HEK293 (cell line): Measurements from ENCODE around the gene MAP3K4.
A peak's percentile ranks its signal among the peaks of the same experiment; 100 is the strongest.

Source experiments
- CTCF ChIA-PET: fragments of 350-600 bp; formaldehyde crosslinking; extraction: SDS; loops from one replicate; lab custom pipeline; 2021; ENCODE audit warnings: antibody characterized with exemption; lab: Yijun Ruan, JAX
- POLR2A ChIA-PET: fragments of 300-600 bp; formaldehyde crosslinking; extraction: SDS; loops from one replicate; lab custom pipeline; 2020; ENCODE audit warnings: antibody characterized with exemption, inconsistent platforms; lab: Yijun Ruan, JAX
- H3K27ac ChIP-seq: fragments of 200-500 bp; sonication (Bioruptor generic); 2 replicates; pipeline ENCODE4 v1.5.1; 2014; ENCODE audit warnings: low read depth, low read length, control low read depth, inconsistent platforms; ENCODE audit errors: extremely low read depth
- H3K36me3 ChIP-seq, 2 experiments: fragments of 200-500 bp in 1 of 2; sonication (Bioruptor generic) in 1 of 2; 1 replicate in 1 of 2; 2 replicates in 1 of 2; pipeline ENCODE4 v1.5.1; 2014 to 2017; ENCODE audit warnings: inconsistent platforms in 2 of 2, low read length in 2 of 2; ENCODE audit not compliant: control insufficient read depth in 2 of 2, insufficient read depth in 1 of 2
- H3K4me1 ChIP-seq: fragments of 200-500 bp; sonication (Bioruptor generic); 2 replicates; pipeline ENCODE4 v1.5.1; 2014; ENCODE audit warnings: mild to moderate bottlenecking, low read length, inconsistent platforms; ENCODE audit not compliant: control insufficient read depth, insufficient read depth
- H3K4me3 ChIP-seq: 2 replicates; pipeline ENCODE4 v1.5.1; 2011; ENCODE audit warnings: low read depth, mild to moderate bottlenecking, control low read depth, low read length, moderate library complexity
- H3K9me3 ChIP-seq: fragments of 200-500 bp; sonication (Bioruptor generic); 2 replicates; pipeline ENCODE4 v1.5.1; 2014; ENCODE audit warnings: low read depth, low read length, inconsistent platforms; ENCODE audit not compliant: control insufficient read depth, insufficient read depth
- ATF2 ChIP-seq: fragments of 450-650 bp; formaldehyde crosslinking; IDR thresholded peaks from 2 replicates; pipeline ENCODE4 v1.5.1; 2016; ENCODE audit warnings: missing biosample characterization, missing genetic modification characterization, low read depth
- FEZF1 ChIP-seq: fragments of 450-650 bp; formaldehyde crosslinking; IDR thresholded peaks from 2 replicates; pipeline ENCODE4 v1.5.1; 2016; ENCODE audit warnings: missing biosample characterization, missing genetic modification characterization
- HOXC10 ChIP-seq: sonication (generic); formaldehyde crosslinking; IDR thresholded peaks from 2 replicates; pipeline ENCODE4 v1.8.1; 2023; ENCODE audit warnings: mild to moderate bottlenecking, missing genetic modification reagents
- HOXD13 ChIP-seq: sonication (generic); formaldehyde crosslinking; IDR thresholded peaks from 2 replicates; pipeline ENCODE4 v1.8.0; 2022; ENCODE audit warnings: missing genetic modification reagents, borderline replicate concordance
- INSM2 ChIP-seq: fragments of 450-650 bp; formaldehyde crosslinking; IDR thresholded peaks from 2 replicates; pipeline ENCODE4 v1.5.1; 2016; ENCODE audit warnings: missing biosample characterization, missing genetic modification characterization
- KLF8 ChIP-seq: fragments of 450-650 bp; formaldehyde crosslinking; IDR thresholded peaks from 2 replicates; pipeline ENCODE4 v1.5.1; 2016; ENCODE audit warnings: missing biosample characterization, missing genetic modification characterization
- MYNN ChIP-seq: fragments of 450-650 bp; formaldehyde crosslinking; IDR thresholded peaks from 2 replicates; pipeline ENCODE4 v1.5.1; 2016; ENCODE audit warnings: missing biosample characterization, missing genetic modification characterization, borderline replicate concordance
- WT1 ChIP-seq: fragments of 450-650 bp; formaldehyde crosslinking; IDR thresholded peaks from 2 replicates; pipeline ENCODE4 v1.5.1; 2016; ENCODE audit warnings: missing biosample characterization, missing genetic modification characterization
- YY2 ChIP-seq: fragments of 450-650 bp; formaldehyde crosslinking; IDR thresholded peaks from 2 replicates; pipeline ENCODE4 v1.5.1; 2016; ENCODE audit warnings: missing biosample characterization, missing genetic modification characterization
- ZBTB11 ChIP-seq: fragments of 450-650 bp; formaldehyde crosslinking; conservative IDR thresholded peaks from 2 replicates; pipeline ENCODE4 v1.5.1; 2016; ENCODE audit warnings: low read depth, missing biosample characterization, missing genetic modification characterization
- ZBTB20 ChIP-seq: fragments of 450-650 bp; formaldehyde crosslinking; IDR thresholded peaks from 2 replicates; pipeline ENCODE4 v1.5.1; 2016; ENCODE audit warnings: missing biosample characterization, missing genetic modification characterization
- ZBTB6 ChIP-seq: fragments of 450-650 bp; formaldehyde crosslinking; IDR thresholded peaks from 2 replicates; pipeline ENCODE4 v1.5.1; 2017; ENCODE audit warnings: missing biosample characterization, missing genetic modification characterization
- ZNF239 ChIP-seq: fragments of 450-650 bp; formaldehyde crosslinking; IDR thresholded peaks from 2 replicates; pipeline ENCODE4 v1.5.1; 2016; ENCODE audit warnings: missing biosample characterization, missing genetic modification characterization
- ZNF366 ChIP-seq: fragments of 450-650 bp; formaldehyde crosslinking; conservative IDR thresholded peaks from 2 replicates; pipeline ENCODE4 v1.5.1; 2016; ENCODE audit warnings: missing biosample characterization, missing genetic modification characterization
- ZNF37A ChIP-seq: fragments of 450-650 bp; IDR thresholded peaks from 2 replicates; pipeline ENCODE4 v1.5.1; 2018; ENCODE audit warnings: missing biosample characterization, missing genetic modification characterization
- ZNF449 ChIP-seq: fragments of 450-650 bp; formaldehyde crosslinking; IDR thresholded peaks from 2 replicates; pipeline ENCODE4 v1.5.1; 2017; ENCODE audit warnings: missing biosample characterization, mild to moderate bottlenecking, missing genetic modification characterization, moderate library complexity
- ZNF518A ChIP-seq: fragments of 450-650 bp; formaldehyde crosslinking; conservative IDR thresholded peaks from 2 replicates; pipeline ENCODE4 v1.5.1; 2016; ENCODE audit warnings: low read depth, missing biosample characterization, missing genetic modification characterization
- ZNF561 ChIP-seq: fragments of 450-650 bp; IDR thresholded peaks from 2 replicates; pipeline ENCODE4 v1.5.1; 2018; ENCODE audit warnings: missing biosample characterization, missing genetic modification characterization, borderline replicate concordance
- ZNF596 ChIP-seq: fragments of 450-650 bp; IDR thresholded peaks from 2 replicates; pipeline ENCODE4 v1.5.0; 2018; ENCODE audit warnings: missing biosample characterization, mild to moderate bottlenecking, missing genetic modification characterization, moderate library complexity
- ZSCAN5A ChIP-seq: fragments of 450-650 bp; formaldehyde crosslinking; IDR thresholded peaks from 2 replicates; pipeline ENCODE4 v1.5.1; 2016; ENCODE audit warnings: missing biosample characterization, missing genetic modification characterization

MAP3K4 gene

GRCh38 chr6:161067749-161068148 is 76.2 kb downstream of the MAP3K4 start (continued):
- TF ChIP-seq INSM2: peak; percentile 70; the same call in 1 of the 2 replicates
- peak; percentile 58; the same call in 1 of the 2 replicates for TF ChIP-seq KLF8 (tag by site-specific recombination)
- TF ChIP-seq WT1 (tag by site-specific recombination): peak; percentile 87
- TF ChIP-seq ZNF366: peak; percentile 91
- 0 out of 2 replicates have a peak, but pooled peaks have one; percentile 40 for TF ChIP-seq ZNF561 (tag by site-specific recombination)
- no peak for TF ChIP-seq ZNF596
- no peak for TF ChIP-seq HOXD13
- peak; percentile 94 for TF ChIP-seq ATF2 (tag by site-specific recombination)
- no peak for TF ChIP-seq HOXC10 (CRISPR knock-in tag)
- no peak for TF ChIP-seq YY2 (tag by site-specific recombination)
- TF ChIP-seq ZNF239 (tag by site-specific recombination): no peak
- TF ChIP-seq ZNF518A: no peak
- no peak for TF ChIP-seq ZSCAN5A (tag by site-specific recombination)
- TF ChIP-seq FEZF1 (tag by site-specific recombination): peak; percentile 71

- no peaks in the 10 kb centered on the region for H3K9me3 ChIP-seq
- ChIA-PET POLR2A (no interaction called here), CTCF (interaction anchor here (0.9 to 1.0 kb wide), 2 partner anchors 12 to 303 kb away, joined by 3 read pairs; no protein-coding TSS in a partner anchor)
- no peaks in the 10 kb centered on the region for H3K36me3 ChIP-seq
- peaks cover 13% of the 10 kb centered on the region; the same call in 1 of the 2 replicates for H3K4me1 ChIP-seq
- H3K27ac ChIP-seq: no peak overlapping the region
- H3K4me3 ChIP-seq: no peak overlapping the region
- no peak for TF ChIP-seq ZBTB6 (tag by site-specific recombination)
- no peak for TF ChIP-seq ZBTB20
- no peak for TF ChIP-seq ZNF449
- peak; percentile 60; the same call in 1 of the 2 replicates for TF ChIP-seq MYNN
- TF ChIP-seq ZBTB11: no peak
- no peak for TF ChIP-seq ZNF37A (tag by site-specific recombination)
Observed at GRCh38 chr6:161068321-161068741, 76.8 kb downstream of the MAP3K4 start.
